ENCODE measurements around the gene CYP2W1. TPM values are rescaled to one million over a fixed set of nuclear protein-coding genes. Genes with fewer than 3 reads are reported as not detected.

CYP2W1 gene
- total RNA-seq, 4 donors from 2014 or later: not detected

GRCh38 chr7:967361-968082 lies 15.5 kb upstream of the CYP2W1 start:
- intact Hi-C loops (cut with DNase I; ENCODE audit: low total_unique reads): no loop called here
- H3K27ac ChIP-seq: no peak overlapping the region
- no peak overlapping the region for H3K4me3 ChIP-seq
- in situ Hi-C loops (cut with MboI; ENCODE audit: low sequenced_read_pairs in 4 of 4): no loop called here
- peaks cover 0 to 1% (median 0%) of the 10 kb centered on the region in 3 donors for H3K27me3 ChIP-seq
- peaks cover 15 to 27% of the 10 kb centered on the region in 2 donors for H3K4me1 ChIP-seq
- peaks cover 0 to 41% of the 10 kb centered on the region in 2 donors for H3K36me3 ChIP-seq
- no peak for DNase-seq
- no peaks in the 10 kb centered on the region for H3K9me3 ChIP-seq
- ATAC-seq: no peak
- TF ChIP-seq POLR2A (IDR thresholded peaks at IDR 0.05): no peak
- TF ChIP-seq, protein P1, sequence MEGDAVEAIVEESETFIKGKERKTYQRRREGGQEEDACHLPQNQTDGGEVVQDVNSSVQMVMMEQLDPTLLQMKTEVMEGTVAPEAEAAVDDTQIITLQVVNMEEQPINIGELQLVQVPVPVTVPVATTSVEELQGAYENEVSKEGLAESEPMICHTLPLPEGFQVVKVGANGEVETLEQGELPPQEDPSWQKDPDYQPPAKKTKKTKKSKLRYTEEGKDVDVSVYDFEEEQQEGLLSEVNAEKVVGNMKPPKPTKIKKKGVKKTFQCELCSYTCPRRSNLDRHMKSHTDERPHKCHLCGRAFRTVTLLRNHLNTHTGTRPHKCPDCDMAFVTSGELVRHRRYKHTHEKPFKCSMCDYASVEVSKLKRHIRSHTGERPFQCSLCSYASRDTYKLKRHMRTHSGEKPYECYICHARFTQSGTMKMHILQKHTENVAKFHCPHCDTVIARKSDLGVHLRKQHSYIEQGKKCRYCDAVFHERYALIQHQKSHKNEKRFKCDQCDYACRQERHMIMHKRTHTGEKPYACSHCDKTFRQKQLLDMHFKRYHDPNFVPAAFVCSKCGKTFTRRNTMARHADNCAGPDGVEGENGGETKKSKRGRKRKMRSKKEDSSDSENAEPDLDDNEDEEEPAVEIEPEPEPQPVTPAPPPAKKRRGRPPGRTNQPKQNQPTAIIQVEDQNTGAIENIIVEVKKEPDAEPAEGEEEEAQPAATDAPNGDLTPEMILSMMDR (IDR thresholded peaks at IDR 0.05 in 4 of 5, conservative IDR thresholded peaks at IDR 0.05 in 1 of 5): no peak

DNA sequence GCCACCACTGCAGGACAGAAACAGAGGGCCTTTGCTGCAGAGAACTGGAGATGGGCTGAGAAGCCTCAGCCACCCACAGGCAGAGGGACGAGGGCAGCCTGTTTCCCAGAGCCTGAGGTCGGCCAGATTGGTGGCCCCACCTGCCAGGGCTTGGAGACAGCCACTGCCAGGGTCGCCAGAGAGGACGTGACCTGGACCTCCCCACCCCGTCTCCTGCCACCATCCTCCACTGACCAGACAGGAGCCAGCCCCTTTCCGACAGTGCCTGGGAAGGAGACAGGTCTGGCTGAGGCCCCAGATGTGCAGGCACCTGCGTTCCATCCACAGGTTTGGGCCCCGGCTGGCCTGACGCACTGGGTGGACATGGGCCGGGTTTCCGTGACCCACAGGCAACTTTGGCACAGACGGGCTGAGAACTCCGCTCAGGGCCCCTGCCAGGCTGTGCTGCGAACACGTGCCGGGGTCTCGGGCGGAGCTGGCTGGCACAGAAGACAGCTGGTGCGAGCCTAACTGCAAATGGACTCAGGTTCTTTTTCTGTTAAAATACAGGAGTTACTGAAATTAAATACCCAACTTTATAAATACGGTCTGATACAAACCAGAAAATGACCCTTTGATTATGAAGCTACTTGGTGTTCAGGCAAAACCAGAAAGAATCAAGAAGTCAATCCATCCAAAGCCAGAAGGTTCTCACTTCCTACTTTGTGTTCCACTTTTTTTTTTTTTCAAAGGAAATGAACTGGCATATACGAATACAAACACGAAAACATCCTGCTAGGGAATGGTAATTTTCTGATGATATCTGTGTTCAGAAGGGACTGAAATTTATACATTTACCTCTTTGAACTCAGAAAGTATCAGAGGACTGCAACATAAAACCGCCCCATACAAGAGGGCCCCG lies 14.5 kb upstream of the CYP2W1 start:
- peaks cover 23 to 30% of the 10 kb centered on the region in 2 donors for H3K4me1 ChIP-seq
- DNase-seq (no peak), ATAC-seq (no peak)
- H3K9me3 ChIP-seq: no peaks in the 10 kb centered on the region
- intact Hi-C loops (cut with DNase I; ENCODE audit: low total_unique reads) (no loop called here), in situ Hi-C loops (cut with MboI; ENCODE audit: low sequenced_read_pairs in 4 of 4) (no loop called here)
- no peaks in the 10 kb centered on the region for H3K27me3 ChIP-seq
- no peak for TF ChIP-seq POLR2A (IDR thresholded peaks at IDR 0.05)
- TF ChIP-seq, protein P1 (IDR thresholded peaks at IDR 0.05 in 4 of 5, conservative IDR thresholded peaks at IDR 0.05 in 1 of 5): no peak
- no peak overlapping the region for H3K4me3 ChIP-seq
- no peak overlapping the region for H3K27ac ChIP-seq
- H3K36me3 ChIP-seq: peaks cover 0 to 49% of the 10 kb centered on the region in 2 donors

GRCh38 chr7:969403-969802 lies 13.6 kb upstream of the CYP2W1 start:
- in situ Hi-C loops (cut with MboI; ENCODE audit: low sequenced_read_pairs in 4 of 4): no loop called here
- Histone ChIP-seq H3K36me3 (peaks cover 0 to 49% of the 10 kb centered on the region in 2 donors), H3K27me3 (no peaks in the 10 kb centered on the region), H3K4me1 (peaks cover 28 to 30% of the 10 kb centered on the region in 2 donors), H3K9me3 (no peaks in the 10 kb centered on the region), H3K27ac (no peak overlapping the region), H3K4me3 (no peak overlapping the region)
- TF ChIP-seq POLR2A (IDR thresholded peaks at IDR 0.05): no peak
- TF ChIP-seq, protein P1 (IDR thresholded peaks at IDR 0.05 in 4 of 5, conservative IDR thresholded peaks at IDR 0.05 in 1 of 5): no peak
- ATAC-seq: no peak
- DNase-seq: no peak
- intact Hi-C loops (cut with DNase I; ENCODE audit: low total_unique reads): no loop called here

DNA sequence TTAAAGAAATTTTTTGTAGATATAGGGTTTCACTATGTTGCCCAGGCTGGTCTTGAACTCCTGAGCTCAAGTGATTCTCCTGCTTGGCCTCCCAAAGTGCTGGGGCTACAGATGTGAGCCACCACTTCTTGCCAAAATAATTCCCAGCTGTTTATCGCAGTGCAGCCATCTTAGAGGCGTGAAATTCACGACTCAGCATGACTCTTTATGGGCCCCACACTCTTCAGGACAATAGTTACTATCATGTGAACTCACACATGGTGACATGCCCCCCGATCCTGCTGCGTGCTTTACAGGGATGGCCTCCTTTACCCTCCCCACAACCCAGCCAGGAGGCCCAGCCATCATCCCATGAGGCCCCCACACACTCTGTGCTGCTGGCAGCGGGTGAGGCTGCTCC lies 12.2 kb upstream of the CYP2W1 start:
- Histone ChIP-seq H3K4me3 (no peak overlapping the region), H3K27me3 (no peaks in the 10 kb centered on the region), H3K36me3 (peaks cover 0 to 49% of the 10 kb centered on the region in 2 donors), H3K27ac (no peak overlapping the region), H3K4me1 (peaks cover 18 to 19% of the 10 kb centered on the region in 2 donors), H3K9me3 (no peaks in the 10 kb centered on the region)
- DNase-seq (no peak), ATAC-seq (no peak)
- TF ChIP-seq POLR2A (IDR thresholded peaks at IDR 0.05): no peak
- TF ChIP-seq, protein P1 (IDR thresholded peaks at IDR 0.05 in 4 of 5, conservative IDR thresholded peaks at IDR 0.05 in 1 of 5): no peak
- in situ Hi-C loops (cut with MboI; ENCODE audit: low sequenced_read_pairs in 4 of 4): no loop called here
- intact Hi-C loops (cut with DNase I; ENCODE audit: low total_unique reads): no loop called here

All from gastrocnemius medialis (tissue), 4 donors.